Effector CD8-positive, alpha-beta T cell (primary cell): ENCODE data around the gene CCNA2.

ENCODE experiments used
- DNase-seq: peaks from one replicate; lab custom pipeline; 2025; lab: John Stamatoyannopoulos, UW

Gene CCNA2

DNA sequence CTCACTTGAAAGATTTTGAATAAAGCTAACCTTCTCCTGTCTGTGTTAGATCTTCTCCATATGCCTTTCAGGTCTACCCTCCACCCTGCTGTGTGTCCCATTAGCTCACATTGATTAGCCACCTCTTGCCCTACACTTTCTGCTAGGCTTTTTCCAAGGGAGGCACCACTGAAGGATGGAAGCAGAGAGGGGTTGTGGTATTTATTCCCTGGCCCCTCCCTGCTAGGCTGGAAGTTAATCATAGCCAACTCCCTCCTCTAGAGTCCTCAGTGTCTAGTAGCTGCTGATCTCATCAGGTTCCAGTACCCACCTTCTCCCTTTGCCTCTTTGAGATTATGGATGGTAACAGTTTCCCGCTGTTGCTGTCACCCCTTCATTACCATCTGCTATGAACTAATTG is 49.8 kb downstream of the CCNA2 start:
- DNase-seq: no peak

DNA sequence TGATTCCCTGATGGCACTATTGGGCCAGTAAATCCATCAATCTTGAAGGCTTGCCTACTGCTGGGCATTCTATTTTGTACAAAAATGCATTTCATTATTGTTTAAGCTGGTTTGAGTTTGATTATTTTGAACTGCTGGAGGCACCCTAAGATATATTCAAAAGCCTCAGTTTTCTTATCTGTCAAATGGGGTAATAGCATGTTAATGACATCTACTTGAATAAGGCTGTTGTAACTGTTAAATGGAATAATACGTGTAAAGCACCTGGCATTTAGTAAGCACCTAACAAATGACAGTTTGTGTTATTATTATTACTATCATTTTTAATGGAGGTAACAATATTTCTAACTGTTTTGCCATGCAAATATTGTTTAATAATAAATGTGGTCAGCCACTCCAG is 51.8 kb downstream of the CCNA2 start:
- no peak for DNase-seq

DNA sequence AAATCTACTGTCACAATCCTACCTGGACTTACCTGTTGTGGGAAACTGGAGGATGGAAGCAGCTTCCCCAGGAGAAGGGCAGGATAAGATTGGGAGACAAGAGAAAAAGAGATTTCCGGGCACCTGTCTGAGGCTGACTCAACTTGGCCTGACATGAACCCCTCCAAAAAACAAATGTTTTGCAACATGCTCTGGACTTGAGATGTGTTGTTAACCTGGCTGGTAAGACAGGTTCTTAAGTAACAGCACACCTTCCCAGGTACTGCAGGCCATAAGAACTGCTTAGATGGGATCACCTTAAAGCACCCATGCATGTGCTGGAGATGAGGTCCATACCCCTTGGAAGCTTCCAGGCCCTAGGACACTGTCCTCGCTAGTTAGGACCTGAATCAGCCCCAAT is 54.3 kb downstream of the CCNA2 start:
- DNase-seq: no peak

- no peak for DNase-seq
Measured at GRCh38 chr4:121767166-121767565, 56.5 kb downstream of the CCNA2 start.
